Measurements from ENCODE around the gene SLC22A1.
"Not testable (repeated sequence)": the region's sequence is repeated elsewhere in the genome, so short reads cannot be mapped to it uniquely, and the experiment has no call there.

The SLC22A1 gene

GRCh38 chr6:160121558-160121957, at the start of gene SLC22A1:
Gene SLC22A1, plus strand, starts transcription at chr6:160121815. Its CDS starts 121 bp downstream, at chr6:160121936.
- no peak for DNase-seq

DNA sequence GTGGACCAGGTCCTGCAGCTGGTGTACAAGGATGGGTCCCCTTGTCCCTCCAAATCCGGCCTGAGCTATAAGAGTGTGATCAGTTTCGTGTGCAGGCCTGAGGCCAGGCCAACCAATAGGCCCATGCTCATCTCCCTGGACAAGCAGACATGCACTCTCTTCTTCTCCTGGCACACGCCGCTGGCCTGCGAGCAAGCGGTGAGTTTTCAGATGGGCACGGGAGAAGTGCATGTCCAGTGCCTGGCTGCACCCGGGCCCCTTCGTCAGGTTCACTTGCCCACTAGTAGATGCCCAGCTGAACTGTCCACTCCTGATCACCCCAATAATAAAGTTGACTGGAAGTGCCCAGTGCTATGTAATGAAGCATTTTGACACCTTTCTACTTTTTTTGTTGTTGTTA, 48.3 kb upstream of the SLC22A1 start:
- DNase-seq: no peak

DNA sequence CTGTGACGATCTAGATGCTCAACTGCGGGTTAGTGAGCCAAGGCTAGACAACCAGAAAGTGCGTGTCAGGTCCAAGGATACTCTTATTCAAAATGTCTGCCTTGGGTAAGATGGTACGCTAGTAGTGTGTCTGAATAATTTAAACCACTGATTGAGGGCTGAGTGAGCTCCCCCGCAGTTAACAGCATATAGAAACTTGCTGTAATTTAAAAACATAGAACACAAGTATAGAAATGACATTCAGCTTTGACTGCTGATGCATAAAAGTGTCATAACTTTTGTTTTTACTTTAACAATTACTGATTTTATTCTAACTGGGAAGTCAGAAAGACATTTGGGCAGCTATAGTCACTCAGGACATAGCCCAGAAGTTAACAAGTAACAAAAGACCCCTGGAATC, 45.6 kb upstream of the SLC22A1 start:
- DNase-seq: no peak

- no peak for DNase-seq
Observed at GRCh38 chr6:160077024-160077423, 44.6 kb upstream of the SLC22A1 start.

GRCh38 chr6:160077526-160077925, 44.1 kb upstream of the SLC22A1 start:
- DNase-seq: no peak

DNA sequence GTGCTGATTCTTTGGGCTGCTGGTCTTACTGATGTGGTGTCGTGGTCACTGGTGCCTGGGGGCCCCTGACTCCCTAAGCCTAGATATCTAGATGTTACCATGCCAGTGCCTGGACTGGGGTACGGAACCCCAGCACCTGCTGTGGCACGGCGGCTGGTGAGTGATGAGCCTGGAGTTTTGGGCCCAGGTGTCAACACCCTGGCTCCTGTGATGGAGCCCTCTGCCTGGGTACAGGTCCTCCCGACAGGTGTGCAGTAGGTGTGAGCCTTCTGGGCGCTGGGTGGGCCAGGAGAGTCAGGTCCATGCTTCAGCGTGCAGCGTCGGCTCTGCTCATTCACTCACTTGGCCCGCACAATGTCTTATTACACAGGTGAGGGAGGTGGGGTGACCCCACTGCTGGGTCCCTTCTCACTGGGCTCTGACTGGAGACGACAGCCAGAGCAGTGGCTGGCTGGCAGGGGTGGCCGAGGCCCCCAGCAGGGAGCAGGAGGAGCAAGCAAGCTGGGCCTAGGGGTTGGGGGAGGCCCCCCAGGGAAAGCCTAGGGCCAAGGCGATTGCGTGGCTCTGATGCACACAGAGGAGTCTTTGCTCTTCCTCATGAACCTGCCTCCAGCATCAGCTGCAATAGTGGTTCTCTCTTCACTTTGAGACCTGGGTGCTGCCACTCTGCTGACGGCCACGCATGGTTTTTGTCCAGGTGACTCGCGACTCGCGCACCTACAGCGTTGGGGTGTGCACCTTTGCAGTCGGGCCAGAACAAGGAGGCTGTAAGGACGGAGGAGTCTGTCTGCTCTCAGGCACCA, 42.5 kb upstream of the SLC22A1 start:
- DNase-seq: no peak

DNA sequence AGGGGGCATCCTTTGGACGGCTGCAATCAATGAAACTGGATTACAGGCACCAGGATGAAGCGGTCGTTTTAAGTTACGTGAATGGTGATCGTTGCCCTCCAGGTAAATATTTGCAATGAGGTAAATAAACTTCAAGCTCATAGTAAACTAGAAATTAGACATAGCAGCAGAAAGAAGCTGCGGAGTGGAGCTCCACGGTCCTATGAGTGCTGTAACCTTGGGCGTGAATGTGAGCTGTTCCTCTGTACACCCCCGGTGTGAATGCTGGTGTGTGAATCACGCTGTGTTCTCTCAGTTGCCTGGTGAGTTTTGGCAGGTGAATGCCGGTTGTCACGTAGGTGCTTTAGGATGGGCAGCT, 42.0 kb upstream of the SLC22A1 start:
- DNase-seq: peak in 8 of 56 donors; percentile 3 to 52 (median 16)

- DNase-seq: no peak
Observed at GRCh38 chr6:160080097-160080496, 41.5 kb upstream of the SLC22A1 start.

DNA sequence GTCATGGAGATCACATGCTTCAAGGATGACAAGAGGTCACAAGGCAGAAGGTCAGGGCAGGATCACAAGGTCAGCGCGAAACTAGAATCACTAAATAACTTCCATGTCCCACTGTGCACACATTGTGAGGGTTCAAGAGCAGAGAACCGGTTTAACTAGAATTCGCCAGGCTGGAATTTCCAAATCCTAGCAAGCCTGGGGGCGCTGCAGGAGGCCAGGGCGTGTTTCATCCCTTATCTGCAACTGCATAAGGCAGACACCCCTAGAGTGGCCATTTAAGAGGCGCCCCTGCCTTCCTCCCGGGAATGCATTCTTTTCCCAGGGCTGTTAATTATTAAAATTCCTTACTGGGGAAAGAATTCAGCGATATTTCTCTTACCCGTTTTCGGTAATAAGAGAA, 40.2 kb upstream of the SLC22A1 start:
- no peak for DNase-seq

DNA sequence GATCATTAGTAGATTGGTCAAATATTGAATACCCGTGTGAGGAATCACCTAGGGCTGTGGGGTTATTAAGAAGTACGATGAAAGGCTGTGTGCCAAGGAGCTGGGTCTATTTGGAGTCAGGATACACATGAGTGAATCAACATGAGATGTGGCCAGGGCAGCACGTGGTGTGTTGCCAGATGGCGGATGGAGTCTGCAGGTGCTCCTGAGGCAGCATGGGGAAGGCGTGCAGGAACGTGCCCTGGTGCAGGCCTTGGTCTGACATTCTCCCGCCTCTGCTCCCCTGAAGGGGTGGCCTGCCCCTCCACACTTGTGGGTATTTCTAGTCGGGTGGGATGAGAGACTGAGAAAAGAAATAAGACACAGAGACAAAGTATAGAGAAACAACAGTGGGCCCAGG, 39.0 kb upstream of the SLC22A1 start:
- DNase-seq: no peak

GRCh38 chr6:160084198-160084776, 37.3 kb upstream of the SLC22A1 start:
- DNase-seq: no peak

DNA sequence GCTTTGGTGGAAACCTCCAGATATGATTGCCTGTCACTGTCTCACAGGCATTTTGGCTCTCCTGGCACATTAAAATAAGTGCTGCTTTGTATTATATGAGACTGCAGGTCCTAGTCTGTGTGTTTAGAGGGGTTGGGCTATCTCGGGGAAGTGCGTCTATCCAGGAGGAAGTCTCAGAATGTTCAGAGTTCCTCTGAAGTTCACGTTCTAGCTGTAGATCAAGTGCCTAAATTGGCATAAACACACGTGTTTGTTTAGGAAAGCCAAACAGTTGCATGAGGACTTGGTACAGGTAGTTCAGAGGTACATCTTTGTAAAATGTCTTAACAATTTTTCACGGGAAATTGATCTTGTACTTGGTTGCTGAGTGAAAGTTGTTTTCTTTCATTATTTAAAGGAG, 36.4 kb upstream of the SLC22A1 start:
- no peak for DNase-seq

DNA sequence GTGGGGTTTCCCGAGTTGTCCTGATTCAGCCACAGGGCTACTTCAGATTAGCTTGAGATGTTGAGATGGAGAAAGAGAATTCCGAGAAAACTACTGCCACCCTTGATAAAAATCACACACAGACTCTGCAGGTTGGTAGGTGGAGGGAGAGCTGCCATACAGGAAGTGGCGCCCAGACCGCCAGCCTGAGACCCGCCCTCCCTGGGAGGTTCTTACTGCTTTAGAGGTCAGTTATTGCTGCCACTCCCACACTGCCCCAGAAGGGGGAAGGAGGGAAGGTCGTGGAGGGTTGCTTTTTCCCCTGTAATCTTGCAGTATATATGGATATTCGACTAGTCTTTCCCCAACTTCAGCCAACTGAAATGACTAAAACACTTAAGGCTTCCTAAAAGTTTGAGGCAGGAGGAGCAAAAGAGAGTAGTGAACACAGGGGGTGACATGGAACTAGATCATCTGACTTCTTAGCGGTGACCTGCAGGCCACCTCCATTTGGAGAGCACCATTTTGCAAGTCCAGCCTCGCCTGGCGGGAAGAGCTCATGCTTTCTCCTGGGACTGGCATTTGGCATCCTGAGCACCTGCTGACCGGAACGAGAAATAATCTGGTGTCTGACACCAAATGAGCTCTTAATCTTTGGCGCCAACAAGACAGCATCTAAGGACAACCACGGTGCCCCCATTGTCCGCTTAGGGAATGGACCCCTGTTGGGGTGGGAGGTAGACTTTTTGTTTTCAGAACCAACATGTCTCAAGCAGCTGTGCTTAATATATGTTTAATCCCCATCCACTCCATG, 35.7 kb upstream of the SLC22A1 start:
- no peak for DNase-seq

- no peak for DNase-seq
Observed at GRCh38 chr6:160086754-160087153, 34.9 kb upstream of the SLC22A1 start.

DNA sequence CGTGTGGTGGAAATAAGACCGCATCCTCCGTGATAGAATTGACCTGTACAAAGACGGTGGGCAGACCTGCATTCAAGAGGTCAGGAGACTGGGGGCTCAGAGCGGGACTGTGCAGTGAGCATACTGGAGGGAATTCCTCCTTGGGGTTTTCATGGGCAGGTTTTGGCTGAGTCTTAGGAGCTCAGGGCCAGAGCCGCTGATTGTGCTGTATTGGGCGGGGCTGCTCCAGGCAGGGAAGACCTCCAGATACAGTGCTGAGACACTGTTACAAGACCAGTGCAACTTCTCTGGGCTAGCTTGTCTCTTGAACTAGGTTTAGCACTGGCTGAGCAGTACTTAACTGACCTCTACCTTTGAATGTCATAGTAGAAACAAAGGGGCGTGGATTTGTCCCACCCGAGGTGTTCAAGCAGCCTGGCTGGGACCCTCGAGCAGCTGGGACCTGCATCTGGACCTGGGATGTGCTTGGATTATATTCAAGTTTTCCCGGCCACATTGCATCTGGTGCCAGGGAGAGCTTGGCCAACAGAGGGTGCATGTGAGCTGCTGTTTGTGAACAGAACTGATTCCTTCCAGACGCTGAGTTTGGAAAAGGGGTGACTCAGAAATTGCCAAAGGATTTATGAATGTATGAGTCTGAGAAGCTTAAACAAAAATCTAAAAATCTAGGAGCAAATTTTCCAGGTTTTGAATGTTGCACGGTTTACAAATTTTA, 33.4 kb upstream of the SLC22A1 start:
- DNase-seq: peak in 49 of 56 donors; percentile 1 to 77 (median 30)

DNA sequence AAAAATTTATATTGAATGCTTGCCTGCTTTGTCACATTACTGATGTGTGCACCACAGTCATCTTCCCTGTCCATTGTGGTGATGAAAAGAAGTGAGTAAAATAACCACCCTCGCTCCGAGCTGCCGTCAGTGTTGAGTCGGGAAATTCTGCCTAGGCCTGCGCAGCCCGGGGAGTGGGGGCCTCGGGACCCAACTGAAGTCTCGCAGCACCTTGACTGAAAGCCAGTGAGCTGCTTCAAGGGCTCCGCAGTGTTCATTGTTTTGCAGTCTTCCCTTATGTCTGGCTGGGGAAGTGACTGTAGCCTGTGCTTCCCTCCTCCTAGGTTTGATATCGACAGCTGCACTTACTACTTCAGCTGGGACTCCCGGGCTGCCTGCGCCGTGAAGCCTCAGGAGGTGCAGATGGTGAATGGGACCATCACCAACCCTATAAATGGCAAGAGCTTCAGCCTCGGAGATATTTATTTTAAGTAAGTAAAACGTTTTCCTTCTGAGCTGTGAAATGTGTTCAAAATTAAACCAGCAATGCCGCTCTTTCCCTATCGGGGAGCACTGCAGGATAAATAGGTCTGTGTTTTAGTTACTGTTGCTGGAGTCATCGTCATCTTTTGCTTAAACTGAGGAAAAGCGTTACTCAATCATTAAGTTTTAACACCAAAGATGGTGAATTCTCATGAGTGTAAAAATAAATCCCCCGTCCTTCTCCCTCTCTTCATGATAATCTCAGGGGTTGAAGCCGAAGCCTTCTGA, 32.7 kb upstream of the SLC22A1 start:
- DNase-seq: no peak

DNA sequence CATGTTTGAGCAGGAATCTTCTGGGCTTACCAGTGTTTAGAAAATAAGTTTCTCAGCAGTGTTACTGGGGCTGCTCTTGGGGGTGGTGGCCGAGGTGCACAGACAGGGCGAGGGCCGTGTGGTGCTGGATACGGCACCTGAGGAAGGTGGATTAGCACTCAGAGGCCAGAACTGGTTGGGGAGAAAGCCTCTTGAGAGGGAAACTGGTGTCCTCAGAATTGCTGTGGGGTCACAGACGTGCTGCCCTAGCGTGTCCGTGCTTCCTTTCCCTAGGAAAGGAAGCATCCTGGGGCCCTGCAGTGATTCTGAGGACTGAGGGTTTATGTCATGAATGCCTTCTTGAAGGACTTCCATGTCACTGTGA, 32.1 kb upstream of the SLC22A1 start:
- DNase-seq: no peak

DNA sequence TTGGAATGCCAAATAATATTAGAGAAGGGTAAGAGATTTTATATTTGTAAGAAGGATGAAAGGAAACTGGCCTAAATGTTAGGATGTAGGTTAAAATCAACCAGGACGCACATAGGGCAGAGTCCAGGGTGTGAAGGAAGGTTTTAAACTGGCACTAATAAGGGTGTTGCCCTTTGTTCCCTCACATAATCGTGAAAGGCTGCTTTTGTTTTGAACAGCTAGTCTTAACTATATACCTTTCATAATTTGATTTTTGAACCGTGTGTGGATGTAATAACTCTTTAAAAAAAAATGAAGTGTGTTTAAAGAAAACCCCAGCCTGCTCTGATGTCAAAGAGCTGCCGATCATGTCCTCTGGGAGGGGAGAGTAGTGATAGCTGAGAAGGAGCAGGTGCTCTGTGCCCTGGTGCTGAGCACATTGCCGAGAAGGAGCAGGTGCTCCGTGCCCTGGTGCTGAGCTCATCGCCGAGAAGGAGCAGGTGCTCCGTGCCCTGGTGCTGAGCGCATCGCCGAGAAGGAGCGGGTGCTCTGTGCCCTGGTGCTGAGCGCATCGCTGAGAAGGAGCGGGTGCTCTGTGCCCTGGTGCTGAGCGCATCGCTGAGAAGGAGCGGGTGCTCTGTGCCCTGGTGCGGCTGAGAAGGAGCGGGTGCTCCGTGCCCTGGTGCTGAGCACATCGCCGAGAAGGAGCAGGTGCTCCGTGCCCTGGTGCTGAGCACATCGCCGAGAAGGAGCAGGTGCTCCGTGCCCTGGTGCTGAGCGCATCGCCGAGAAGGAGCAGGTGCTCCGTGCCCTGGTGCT, 31.0 kb upstream of the SLC22A1 start:
- not testable (repeated sequence) for DNase-seq

DNA sequence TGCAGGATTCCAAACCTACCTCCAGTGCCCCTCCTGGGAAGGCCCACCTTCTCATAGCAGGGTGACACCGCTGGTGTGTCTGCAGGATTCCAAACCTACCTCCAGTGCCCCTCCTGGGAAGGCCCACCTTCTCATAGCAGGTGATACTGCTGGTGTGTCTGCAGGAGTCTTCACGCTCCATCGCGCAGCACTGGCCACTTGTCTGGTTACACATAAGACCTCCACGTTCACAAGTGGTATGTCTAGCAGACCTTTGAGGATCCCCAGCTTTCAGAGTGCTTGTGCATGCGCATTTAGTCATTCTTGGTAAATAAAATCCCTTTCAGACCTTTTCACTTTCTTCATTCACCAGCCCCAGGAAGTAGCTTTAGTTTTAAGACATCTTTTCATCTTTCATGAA, 29.4 kb upstream of the SLC22A1 start:
- DNase-seq: not testable (repeated sequence)

- no peak for DNase-seq
Observed at GRCh38 chr6:160092602-160093001, 29.0 kb upstream of the SLC22A1 start.

Measured in nucleus accumbens (tissue), 56 donors.